Measurements from ENCODE around the gene LCT. TPM values are rescaled to one million over a fixed set of nuclear protein-coding genes. Genes with fewer than 3 reads are reported as not detected.

Gene LCT
- total RNA-seq = not detected in 2 replicates

GRCh38 chr2:135836596-135837270 is at the start of gene LCT:
Gene LCT (minus strand): TSS chr2:135837184. CDS start chr2:135837169, 15 bp downstream.

GRCh38 chr2:135876066-135876711 is 39.2 kb upstream of the LCT start, which contains the start of gene MCM6:
Gene MCM6 (minus strand): TSS chr2:135876443. CDS start chr2:135876365, 78 bp downstream.

GRCh38 chr2:135741395-135742324 is 95.3 kb downstream of the LCT start, which contains the start of gene UBXN4:
Gene UBXN4 (plus strand): TSS chr2:135741855. CDS start chr2:135741930, 75 bp downstream.

Other genes starting within 250 kb of the LCT start
- 40.2 and 51.4 TPM in 2 replicates for gene UBXN4, start 95.3 kb downstream of the LCT start, total RNA-seq
- 32.8 and 34.6 TPM in 2 replicates for gene MCM6, start 39.3 kb upstream of the LCT start, total RNA-seq
- 54.5 and 61.3 TPM in 2 replicates for gene DARS1, start 148.4 kb upstream of the LCT start, total RNA-seq

Data from mammary microvascular endothelial cell (primary cell).